ENCODE results near the gene PLCD3. TPM values are rescaled to one million over a fixed set of nuclear protein-coding genes. Genes with fewer than 3 reads are reported as not detected.
A peak's percentile ranks its signal among the peaks of the same experiment; 100 is the strongest.

PLCD3 gene
- total RNA-seq, 6 donors from 2014 or later: 24.2 to 65.6 (median 50.6) TPM

DNA sequence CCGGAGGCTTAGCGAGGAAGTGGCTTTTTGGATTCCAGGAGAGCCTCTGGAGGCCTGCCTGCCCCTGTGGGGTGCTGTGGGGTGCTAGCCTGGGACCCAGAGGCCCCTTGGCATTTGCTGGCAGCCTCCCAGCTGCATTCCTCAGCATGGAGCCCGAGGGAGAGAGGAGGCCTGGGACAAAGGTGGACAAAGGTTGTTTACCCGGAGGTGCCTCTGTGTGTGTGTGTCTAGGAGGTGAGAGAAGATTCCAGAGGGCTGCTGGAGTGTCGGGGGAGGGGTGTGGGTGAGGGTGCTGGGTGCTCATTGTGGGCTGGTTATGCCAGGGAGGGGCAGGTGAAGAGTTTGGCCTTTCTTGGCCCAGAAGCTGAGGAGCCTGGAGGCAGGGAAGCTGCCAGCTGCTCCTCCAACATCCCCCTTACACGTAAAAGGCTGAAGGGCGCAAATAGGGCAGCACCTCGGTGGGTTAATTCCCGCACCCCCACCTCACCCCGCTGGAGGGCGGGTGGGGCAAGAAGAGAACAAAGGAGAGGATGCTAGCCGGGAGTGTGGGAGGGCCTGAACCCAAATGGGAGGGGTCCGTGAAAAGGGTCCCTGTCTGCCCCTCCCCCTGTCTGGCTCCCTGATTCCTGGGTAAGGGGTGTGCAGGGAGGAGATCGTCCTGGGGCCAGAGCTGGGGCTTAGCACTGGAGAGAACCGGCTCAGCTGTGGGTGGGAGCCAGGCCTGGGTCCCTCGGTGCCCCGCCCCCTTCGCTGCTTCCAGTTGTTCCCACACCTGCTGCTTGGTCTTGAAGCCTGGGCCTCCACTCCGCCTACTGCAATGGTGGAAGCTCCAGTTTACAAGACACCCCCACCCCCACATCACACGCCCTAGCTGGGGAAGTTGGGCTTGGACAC lies 39.3 kb upstream of the PLCD3 start:
- H3K9me3 ChIP-seq: no peaks in the 10 kb centered on the region
- peak overlapping the region; percentile 76 to 91 (median 86) for H3K27ac ChIP-seq
- 41 to 47% methylated on average over 12 to 20 of the region's 20 CpGs for WGBS, 2 donors
- ATAC-seq (ENCODE audit: low FRiP score in 2 of 2) (peak; percentile 20 to 71), DNase-seq (peak in 1 of 2 donors; percentile 43)
- no peaks in the 10 kb centered on the region for H3K36me3 ChIP-seq
- peak overlapping the region in 3 of 4 donors; percentile 3 to 39 (median 39) for H3K4me3 ChIP-seq
- TF ChIP-seq, protein P1, sequence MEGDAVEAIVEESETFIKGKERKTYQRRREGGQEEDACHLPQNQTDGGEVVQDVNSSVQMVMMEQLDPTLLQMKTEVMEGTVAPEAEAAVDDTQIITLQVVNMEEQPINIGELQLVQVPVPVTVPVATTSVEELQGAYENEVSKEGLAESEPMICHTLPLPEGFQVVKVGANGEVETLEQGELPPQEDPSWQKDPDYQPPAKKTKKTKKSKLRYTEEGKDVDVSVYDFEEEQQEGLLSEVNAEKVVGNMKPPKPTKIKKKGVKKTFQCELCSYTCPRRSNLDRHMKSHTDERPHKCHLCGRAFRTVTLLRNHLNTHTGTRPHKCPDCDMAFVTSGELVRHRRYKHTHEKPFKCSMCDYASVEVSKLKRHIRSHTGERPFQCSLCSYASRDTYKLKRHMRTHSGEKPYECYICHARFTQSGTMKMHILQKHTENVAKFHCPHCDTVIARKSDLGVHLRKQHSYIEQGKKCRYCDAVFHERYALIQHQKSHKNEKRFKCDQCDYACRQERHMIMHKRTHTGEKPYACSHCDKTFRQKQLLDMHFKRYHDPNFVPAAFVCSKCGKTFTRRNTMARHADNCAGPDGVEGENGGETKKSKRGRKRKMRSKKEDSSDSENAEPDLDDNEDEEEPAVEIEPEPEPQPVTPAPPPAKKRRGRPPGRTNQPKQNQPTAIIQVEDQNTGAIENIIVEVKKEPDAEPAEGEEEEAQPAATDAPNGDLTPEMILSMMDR (IDR thresholded peaks at IDR 0.05): no peak
- peaks cover 37 to 43% (median 40%) of the 10 kb centered on the region in 4 donors for H3K4me1 ChIP-seq
- no peaks in the 10 kb centered on the region for H3K27me3 ChIP-seq

DNA sequence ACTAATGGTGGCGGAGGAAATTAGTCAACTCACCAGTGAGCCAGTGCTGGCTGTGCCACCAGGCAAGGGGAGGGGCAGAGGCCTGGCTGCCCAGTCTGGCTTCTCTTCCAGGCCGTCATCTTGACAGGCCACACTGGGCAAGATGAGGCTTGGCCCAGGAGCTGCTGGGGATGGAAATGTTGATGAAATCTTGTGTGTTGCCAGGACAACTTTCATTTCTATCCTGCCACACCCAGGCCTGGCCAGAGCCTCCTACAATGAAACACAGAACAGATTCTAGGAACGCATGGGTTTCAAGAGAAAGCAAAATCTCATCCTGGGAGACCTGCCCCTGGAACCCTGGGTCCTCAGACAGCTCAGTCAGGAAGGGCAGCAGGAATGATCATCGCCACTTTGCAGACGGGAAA lies 38.6 kb upstream of the PLCD3 start:
- ATAC-seq (ENCODE audit: low FRiP score in 2 of 2): peak; percentile 80 to 91
- DNase-seq: peak in 1 of 2 donors; percentile 55
- Histone ChIP-seq H3K36me3 (no peaks in the 10 kb centered on the region), H3K9me3 (no peaks in the 10 kb centered on the region), H3K27ac (peak overlapping the region; percentile 76 to 91 (median 86)), H3K27me3 (no peaks in the 10 kb centered on the region), H3K4me1 (peaks cover 31 to 41% (median 35%) of the 10 kb centered on the region in 4 donors), H3K4me3 (peak overlapping the region in 2 of 4 donors; percentile 39)
- no peak for TF ChIP-seq POLR2A (IDR thresholded peaks at IDR 0.05)
- peak in 1 of 2 donors; percentile 26 for TF ChIP-seq POLR2AphosphoS5 (IDR thresholded peaks at IDR 0.05)
- WGBS, 2 donors: 22 to 30% methylated on average over 3 to 5 of the region's 5 CpGs

DNA sequence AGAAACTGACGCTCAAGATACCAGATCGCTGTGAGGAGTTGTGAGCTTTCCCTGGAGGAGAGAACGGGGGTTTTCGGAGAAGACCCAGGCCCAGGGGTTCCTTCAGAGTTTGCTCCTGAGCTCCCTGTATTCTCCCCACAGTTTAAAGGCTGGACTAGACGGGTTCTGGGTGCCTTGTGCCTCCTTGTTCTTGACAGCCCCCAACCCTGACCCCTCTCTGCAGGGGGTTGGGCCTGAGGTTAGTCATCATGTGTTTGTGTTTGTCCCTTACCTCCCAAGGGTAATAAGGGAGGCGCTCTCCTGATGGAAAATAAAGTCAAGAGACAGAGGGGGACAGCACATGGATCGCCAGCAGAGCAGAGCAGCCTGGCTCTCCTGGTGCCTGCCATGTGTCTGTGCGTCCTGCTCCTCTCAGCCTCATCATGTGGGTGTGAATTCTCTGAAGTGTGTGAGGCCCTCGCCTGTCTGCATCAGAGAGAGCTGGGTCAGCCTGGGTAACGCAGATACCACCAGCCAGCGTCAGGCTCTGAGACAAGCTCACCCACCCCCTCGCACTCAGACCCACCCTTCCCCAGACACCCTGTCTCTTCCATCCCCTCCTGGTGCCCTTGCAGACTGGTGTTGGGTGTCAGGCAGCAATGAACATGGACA lies 38.1 kb upstream of the PLCD3 start:
- H3K4me3 ChIP-seq: no peak overlapping the region
- H3K9me3 ChIP-seq: no peaks in the 10 kb centered on the region
- peak overlapping the region; percentile 76 to 91 (median 86) for H3K27ac ChIP-seq
- H3K4me1 ChIP-seq: peaks cover 30 to 35% (median 31%) of the 10 kb centered on the region in 4 donors
- WGBS, 2 donors: 93 to 96% methylated on average over 8 to 12 of the region's 12 CpGs
- DNase-seq: no peak
- TF ChIP-seq, protein P1 (IDR thresholded peaks at IDR 0.05): no peak
- peak in 1 of 2 donors; percentile 55 for ATAC-seq (ENCODE audit: low FRiP score in 2 of 2)
- no peaks in the 10 kb centered on the region for H3K36me3 ChIP-seq
- H3K27me3 ChIP-seq: no peaks in the 10 kb centered on the region

DNA sequence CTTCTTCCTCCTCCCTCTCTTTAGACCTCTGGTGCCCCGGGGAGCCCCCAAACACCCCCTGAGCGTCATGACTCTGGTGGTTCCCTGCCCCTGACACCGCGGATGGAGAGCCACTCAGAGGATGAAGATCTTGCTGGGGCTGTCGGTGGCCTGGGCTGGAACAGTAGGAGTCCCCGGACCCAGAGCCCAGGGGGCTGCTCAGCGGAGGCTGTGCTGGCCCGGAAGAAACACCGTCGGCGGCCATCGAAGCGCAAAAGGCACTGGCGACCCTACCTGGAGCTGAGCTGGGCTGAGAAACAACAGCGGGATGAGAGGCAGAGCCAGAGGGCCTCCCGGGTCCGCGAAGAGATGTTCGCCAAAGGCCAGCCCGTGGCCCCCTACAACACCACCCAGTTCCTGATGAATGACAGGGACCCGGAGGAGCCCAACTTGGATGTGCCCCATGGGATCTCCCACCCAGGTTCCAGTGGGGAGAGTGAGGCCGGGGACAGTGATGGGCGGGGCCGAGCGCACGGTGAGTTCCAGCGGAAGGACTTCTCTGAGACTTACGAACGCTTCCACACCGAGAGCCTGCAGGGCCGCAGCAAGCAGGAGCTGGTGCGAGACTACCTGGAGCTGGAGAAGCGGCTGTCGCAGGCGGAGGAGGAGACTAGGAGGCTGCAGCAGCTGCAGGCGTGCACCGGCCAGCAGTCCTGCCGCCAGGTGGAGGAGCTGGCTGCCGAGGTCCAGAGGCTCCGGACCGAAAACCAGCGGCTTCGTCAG lies 36.9 kb upstream of the PLCD3 start:
- Histone ChIP-seq H3K36me3 (no peaks in the 10 kb centered on the region), H3K4me3 (no peak overlapping the region), H3K9me3 (no peaks in the 10 kb centered on the region), H3K4me1 (peaks cover 30 to 34% (median 31%) of the 10 kb centered on the region in 4 donors), H3K27ac (no peak overlapping the region), H3K27me3 (no peaks in the 10 kb centered on the region)
- WGBS, 2 donors: 95% methylated on average over 43 of the region's 43 CpGs
- ATAC-seq (ENCODE audit: low FRiP score in 2 of 2) (no peak), DNase-seq (peak in 1 of 2 donors; percentile 82)
- TF ChIP-seq POLR2AphosphoS5 (IDR thresholded peaks at IDR 0.05) (no peak), POLR2A (IDR thresholded peaks at IDR 0.05) (no peak)
- TF ChIP-seq, protein P1 (IDR thresholded peaks at IDR 0.05): no peak

DNA sequence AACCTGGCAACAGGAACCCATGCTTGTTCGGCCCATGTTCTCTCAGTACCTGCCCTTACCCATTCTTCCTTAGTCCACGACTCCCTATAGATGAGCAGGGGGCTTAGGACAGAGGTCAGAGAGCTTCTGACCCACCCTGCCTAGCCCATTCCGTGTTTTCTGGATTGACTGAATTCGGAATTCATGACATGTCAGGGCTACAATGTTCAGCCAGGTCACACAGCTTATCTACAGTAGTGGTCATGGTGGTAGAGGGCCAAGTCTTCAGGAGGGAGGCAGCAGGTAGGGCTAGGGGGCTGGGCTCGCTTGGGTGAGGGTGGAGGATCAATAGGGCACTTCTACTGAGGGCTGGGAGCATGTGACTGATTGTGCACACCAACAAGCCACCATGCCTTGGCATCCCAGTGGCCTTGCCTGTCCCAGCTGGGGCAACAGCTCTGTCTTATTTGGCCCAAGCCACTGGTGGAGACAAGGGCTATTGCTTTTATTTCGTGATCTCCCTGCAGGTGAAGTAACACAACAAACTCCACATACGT lies 32.5 kb upstream of the PLCD3 start:
- H3K27ac ChIP-seq: no peak overlapping the region
- no peaks in the 10 kb centered on the region for H3K27me3 ChIP-seq
- peaks cover 12 to 15% (median 14%) of the 10 kb centered on the region in 4 donors for H3K4me1 ChIP-seq
- TF ChIP-seq, protein P1 (IDR thresholded peaks at IDR 0.05): no peak
- no peak for TF ChIP-seq EP300 (IDR thresholded peaks at IDR 0.05)
- no peak for TF ChIP-seq POLR2AphosphoS5 (IDR thresholded peaks at IDR 0.05)
- no peak for TF ChIP-seq POLR2A (IDR thresholded peaks at IDR 0.05)
- ATAC-seq (ENCODE audit: low FRiP score in 2 of 2) (no peak), DNase-seq (no peak)
- no peaks in the 10 kb centered on the region for H3K9me3 ChIP-seq
- no peaks in the 10 kb centered on the region for H3K36me3 ChIP-seq
- WGBS, 2 donors: 80 to 89% methylated on average over 6 to 7 of the region's 7 CpGs
- H3K4me3 ChIP-seq: no peak overlapping the region

All from upper lobe of left lung (tissue), 6 donors.